ENCODE data around the gene TAAR1.
"Not testable (repeated sequence)": the region's sequence is repeated elsewhere in the genome, so short reads cannot be mapped to it uniquely, and the experiment has no call there.

The TAAR1 gene

DNA sequence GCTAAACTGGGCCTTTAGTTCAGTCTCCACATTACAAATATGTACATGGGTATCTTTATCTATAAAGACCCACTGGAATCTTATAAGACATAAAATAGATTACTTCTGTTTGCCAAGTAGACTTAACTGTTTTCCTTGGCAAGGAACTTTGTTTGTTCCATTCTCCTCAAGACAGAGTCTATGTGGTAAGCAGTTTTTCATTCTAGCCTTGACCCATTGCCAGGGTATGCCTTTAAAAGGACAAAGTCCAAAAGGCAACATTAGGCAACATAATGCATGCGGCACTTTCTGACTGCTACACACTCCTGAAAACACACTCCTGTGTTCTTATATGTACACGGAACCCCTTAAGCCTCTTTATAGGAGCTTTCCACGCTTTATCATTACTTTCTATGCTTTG lies 34.5 kb upstream of the TAAR1 start:
- no peak for DNase-seq (ENCODE audit: extremely low read depth, low read depth)
- TF ChIP-seq, protein P1, sequence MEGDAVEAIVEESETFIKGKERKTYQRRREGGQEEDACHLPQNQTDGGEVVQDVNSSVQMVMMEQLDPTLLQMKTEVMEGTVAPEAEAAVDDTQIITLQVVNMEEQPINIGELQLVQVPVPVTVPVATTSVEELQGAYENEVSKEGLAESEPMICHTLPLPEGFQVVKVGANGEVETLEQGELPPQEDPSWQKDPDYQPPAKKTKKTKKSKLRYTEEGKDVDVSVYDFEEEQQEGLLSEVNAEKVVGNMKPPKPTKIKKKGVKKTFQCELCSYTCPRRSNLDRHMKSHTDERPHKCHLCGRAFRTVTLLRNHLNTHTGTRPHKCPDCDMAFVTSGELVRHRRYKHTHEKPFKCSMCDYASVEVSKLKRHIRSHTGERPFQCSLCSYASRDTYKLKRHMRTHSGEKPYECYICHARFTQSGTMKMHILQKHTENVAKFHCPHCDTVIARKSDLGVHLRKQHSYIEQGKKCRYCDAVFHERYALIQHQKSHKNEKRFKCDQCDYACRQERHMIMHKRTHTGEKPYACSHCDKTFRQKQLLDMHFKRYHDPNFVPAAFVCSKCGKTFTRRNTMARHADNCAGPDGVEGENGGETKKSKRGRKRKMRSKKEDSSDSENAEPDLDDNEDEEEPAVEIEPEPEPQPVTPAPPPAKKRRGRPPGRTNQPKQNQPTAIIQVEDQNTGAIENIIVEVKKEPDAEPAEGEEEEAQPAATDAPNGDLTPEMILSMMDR (IDR thresholded peaks at IDR 0.05; ENCODE audit: low read depth, low read length, missing control alignments), result no peak
- no peak overlapping the region for H3K4me3 ChIP-seq (replicated peaks; ENCODE audit: low read depth, low read length)

DNA sequence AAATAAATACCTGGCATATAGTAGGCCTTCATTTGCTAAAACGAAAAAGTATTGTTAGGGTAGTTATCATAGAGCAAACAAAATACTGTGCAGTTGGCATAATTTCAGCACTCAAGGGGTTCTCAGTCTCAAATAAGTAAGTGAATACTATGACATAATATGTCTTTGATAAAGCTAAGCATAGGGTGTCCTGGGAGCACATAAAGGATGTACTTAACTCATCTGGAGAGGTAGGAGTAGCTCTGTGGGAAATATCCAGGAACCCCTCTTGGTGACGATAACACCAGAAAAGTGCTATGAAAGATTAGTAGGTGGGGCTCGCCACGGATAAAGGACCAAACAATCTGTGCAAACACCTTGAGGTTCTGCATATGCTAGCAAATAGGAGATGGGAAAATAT lies 31.7 kb upstream of the TAAR1 start:
- H3K4me3 ChIP-seq (replicated peaks; ENCODE audit: low read depth, low read length), result no peak overlapping the region
- TF ChIP-seq, protein P1 (IDR thresholded peaks at IDR 0.05; ENCODE audit: low read depth, low read length, missing control alignments), result no peak
- no peak for DNase-seq (ENCODE audit: extremely low read depth, low read depth)

DNA sequence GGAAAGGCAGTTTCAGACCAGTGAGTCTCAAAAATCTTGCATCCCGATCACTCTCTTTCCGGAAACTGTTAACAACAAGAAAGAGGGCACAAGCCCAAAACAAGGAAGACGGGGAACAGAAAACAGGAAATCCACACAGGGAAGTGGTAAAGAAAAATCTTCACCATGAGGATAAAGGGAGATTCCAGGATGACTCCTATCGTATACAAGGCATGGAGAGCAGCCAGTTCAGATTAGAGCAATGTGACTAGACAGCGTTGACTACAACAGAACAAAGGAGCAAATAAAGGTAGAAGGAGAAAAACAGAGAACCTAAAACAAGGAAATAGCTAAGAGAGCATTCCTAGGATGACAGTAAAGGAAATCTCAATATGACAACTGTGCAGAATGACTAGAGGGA lies 28.3 kb upstream of the TAAR1 start:
- DNase-seq (ENCODE audit: extremely low read depth, low read depth), result no peak
- no peak overlapping the region for H3K4me3 ChIP-seq (replicated peaks; ENCODE audit: low read depth, low read length)
- TF ChIP-seq, protein P1 (IDR thresholded peaks at IDR 0.05; ENCODE audit: low read depth, low read length, missing control alignments), result no peak

DNA sequence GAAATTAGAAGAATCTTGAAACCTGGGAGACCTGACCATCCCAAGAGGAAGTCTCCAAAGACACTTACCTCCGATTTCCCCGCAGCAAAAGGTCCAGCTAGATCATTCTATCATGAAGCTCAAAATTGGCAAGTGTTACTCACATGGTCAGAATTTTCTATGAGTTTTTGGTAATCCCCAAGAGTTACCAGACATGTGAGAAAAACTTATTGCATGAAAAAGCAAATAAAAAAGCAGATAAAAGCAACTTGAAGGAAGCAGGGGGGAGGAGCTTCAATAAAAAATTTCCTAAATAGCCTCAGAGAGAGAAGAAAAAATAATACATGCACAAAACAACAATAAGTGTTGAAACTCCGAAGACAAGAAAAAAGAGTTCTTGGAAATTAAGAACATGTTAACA lies 27.5 kb upstream of the TAAR1 start:
- no peak for DNase-seq (ENCODE audit: extremely low read depth, low read depth)
- TF ChIP-seq, protein P1 (IDR thresholded peaks at IDR 0.05; ENCODE audit: low read depth, low read length, missing control alignments), result no peak
- H3K4me3 ChIP-seq (replicated peaks; ENCODE audit: low read depth, low read length), result no peak overlapping the region

DNA sequence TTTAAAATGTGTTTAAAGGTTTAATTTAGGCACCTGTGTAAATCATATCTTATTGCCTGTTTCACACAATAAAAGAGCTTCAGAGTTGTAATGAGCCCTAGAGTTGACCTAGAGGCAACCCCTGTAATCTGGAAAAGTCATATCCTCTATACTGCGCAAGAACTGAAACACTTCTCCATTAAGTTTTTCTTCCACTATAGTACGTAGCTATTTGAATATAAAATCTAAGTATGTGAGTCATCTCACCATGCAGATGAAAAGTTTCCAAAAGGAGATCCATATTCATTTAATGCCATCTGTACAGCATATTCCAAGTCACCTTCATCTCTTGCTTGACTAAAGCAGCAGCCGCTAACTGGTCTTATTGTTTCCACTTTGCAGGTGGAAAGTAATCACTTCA lies 26.0 kb upstream of the TAAR1 start:
- no peak overlapping the region for H3K4me3 ChIP-seq (replicated peaks; ENCODE audit: low read depth, low read length)
- DNase-seq (ENCODE audit: extremely low read depth, low read depth), result no peak
- TF ChIP-seq, protein P1 (IDR thresholded peaks at IDR 0.05; ENCODE audit: low read depth, low read length, missing control alignments), result no peak

DNA sequence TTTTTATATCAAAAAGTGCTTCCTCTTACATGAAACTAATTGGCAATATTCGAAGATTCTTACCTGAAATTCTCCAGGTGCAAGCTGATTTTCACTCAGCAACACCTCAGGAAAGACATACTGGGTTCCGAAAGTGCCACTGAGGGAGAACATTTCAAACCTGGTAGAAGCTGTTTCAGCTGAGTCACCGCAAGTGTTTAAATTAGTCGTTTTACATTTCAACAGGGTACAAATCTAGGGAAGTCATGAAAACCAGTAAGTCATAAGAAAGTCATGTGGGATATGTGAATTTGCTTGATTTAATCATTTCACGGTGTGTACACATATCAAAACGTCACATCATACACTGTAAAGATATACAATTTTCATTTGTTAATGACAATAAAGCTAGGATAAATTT lies 25.3 kb upstream of the TAAR1 start:
- H3K4me3 ChIP-seq (replicated peaks; ENCODE audit: low read depth, low read length), result no peak overlapping the region
- TF ChIP-seq, protein P1 (IDR thresholded peaks at IDR 0.05; ENCODE audit: low read depth, low read length, missing control alignments), result no peak
- no peak for DNase-seq (ENCODE audit: extremely low read depth, low read depth)

DNA sequence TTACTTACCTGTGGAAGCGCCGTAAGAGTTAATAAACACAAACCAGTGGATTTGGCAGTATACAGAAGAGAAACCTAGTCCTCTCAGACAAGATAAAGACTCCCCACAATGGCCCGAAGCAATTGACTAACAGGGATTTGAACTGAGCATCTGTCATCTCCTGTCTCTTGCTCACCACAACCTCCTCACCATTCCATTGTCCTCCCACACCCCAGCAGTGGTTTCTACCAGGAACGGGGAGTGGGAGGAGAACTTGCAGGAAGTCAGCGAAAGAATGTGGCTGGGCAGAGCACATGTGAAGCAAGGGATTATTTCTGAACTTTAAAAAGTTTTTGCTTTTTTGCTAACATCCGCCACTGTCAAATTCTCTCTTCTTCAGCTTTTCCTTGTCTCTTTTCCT lies 24.6 kb upstream of the TAAR1 start:
- no peak overlapping the region for H3K4me3 ChIP-seq (replicated peaks; ENCODE audit: low read depth, low read length)
- TF ChIP-seq, protein P1 (IDR thresholded peaks at IDR 0.05; ENCODE audit: low read depth, low read length, missing control alignments), result no peak
- peak; percentile 6 for DNase-seq (ENCODE audit: extremely low read depth, low read depth)

DNA sequence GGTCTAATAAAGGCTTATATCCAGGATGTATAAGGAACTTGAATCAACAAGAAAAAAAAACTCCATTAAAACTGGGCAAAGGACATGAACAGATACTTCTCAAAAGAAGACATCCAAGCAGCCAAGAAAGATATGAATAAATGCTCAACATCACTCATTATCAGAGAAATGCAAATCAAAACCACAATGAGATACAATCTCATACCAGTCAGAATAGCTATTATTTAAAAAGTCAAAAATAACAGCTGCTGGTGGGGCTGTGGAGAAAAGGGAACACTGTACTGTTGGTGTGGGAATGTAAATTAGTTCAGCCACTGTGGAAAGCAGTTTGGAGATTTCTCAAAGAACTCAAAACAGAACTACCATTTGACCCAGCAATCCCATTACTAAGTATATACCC lies 20.1 kb upstream of the TAAR1 start:
- not testable (repeated sequence) for H3K4me3 ChIP-seq (replicated peaks; ENCODE audit: low read depth, low read length); DNase-seq (ENCODE audit: extremely low read depth, low read depth)
